Liver (tissue), 9 donors: Measurements from ENCODE around the gene SLC35B1. TPM values are rescaled to one million over a fixed set of nuclear protein-coding genes. Genes with fewer than 3 reads are reported as not detected.

ENCODE experiments used
- DNase-seq: peaks from one replicate; pipeline ENCODE4 v3.0.0-alpha.2; 2017; ENCODE audit warnings: low spot score
- H3K27ac ChIP-seq, 2 donors: one replicate each; pipeline ENCODE4 v1.7.0; 2013; ENCODE audit warnings: inconsistent platforms in 2 of 2, low read length in 2 of 2, control low read depth in 1 of 2, low read depth in 1 of 2, mild to moderate bottlenecking in 1 of 2
- H3K27me3 ChIP-seq, 4 donors: one replicate each; pipeline versions ENCODE4 v1.6.1 to v1.7.0; 2013; ENCODE audit warnings: low read length in 3 of 4, inconsistent platforms in 1 of 4, mild to moderate bottlenecking in 1 of 4, moderate library complexity in 1 of 4; ENCODE audit not compliant: control insufficient read depth in 4 of 4, insufficient read depth in 4 of 4
- H3K36me3 ChIP-seq, 4 donors: one replicate each; pipeline versions ENCODE4 v1.6.1 to v1.7.0; 2013; ENCODE audit warnings: low read length in 3 of 4, mild to moderate bottlenecking in 3 of 4, low read depth in 1 of 4, moderate library complexity in 1 of 4; ENCODE audit not compliant: control insufficient read depth in 4 of 4, insufficient read depth in 3 of 4
- H3K4me1 ChIP-seq, 4 donors: one replicate each; pipeline versions ENCODE4 v1.6.1 to v1.7.0; 2013; ENCODE audit warnings: low read length in 3 of 4, mild to moderate bottlenecking in 3 of 4, moderate library complexity in 1 of 4; ENCODE audit not compliant: control insufficient read depth in 4 of 4, insufficient read depth in 4 of 4
- H3K4me3 ChIP-seq, 3 donors: one replicate each; pipeline versions ENCODE4 v1.6.1 to v1.7.0; 2013; ENCODE audit warnings: low read length in 3 of 3, control low read depth in 1 of 3, low read depth in 1 of 3, mild to moderate bottlenecking in 1 of 3
- H3K9ac ChIP-seq, 2 donors: one replicate each; pipeline ENCODE4 v1.7.0; 2013; ENCODE audit warnings: low read length in 2 of 2, mild to moderate bottlenecking in 2 of 2, moderate library complexity in 2 of 2, control low read depth in 1 of 2, low read depth in 1 of 2
- H3K9me3 ChIP-seq, 4 donors: one replicate each; pipeline versions ENCODE4 v1.6.1 to v1.7.0; 2013; ENCODE audit warnings: low read length in 3 of 4; ENCODE audit not compliant: control insufficient read depth in 4 of 4
- CTCF ChIP-seq: fragments of 150-350 bp; IDR thresholded peaks from 2 replicates; pipeline ENCODE4 v1.5.1; 2017; ENCODE audit warnings: improper control_type of control experiment, low read depth, low read length; ENCODE audit not compliant: missing input control
- EGR1 ChIP-seq, 2 donors: IDR thresholded peaks; 2 replicates each; pipeline ENCODE4 v1.6.1; 2016 to 2018; ENCODE audit warnings: antibody characterized with exemption in 2 of 2, low read depth in 2 of 2
- HNF4A ChIP-seq, 2 donors: conservative IDR thresholded peaks; 2 replicates each; pipeline ENCODE4 v1.6.1; 2016; ENCODE audit warnings: antibody characterized with exemption in 2 of 2, mild to moderate bottlenecking in 2 of 2
- HNF4G ChIP-seq: IDR thresholded peaks from 2 replicates; pipeline ENCODE4 v1.6.1; 2016; ENCODE audit warnings: antibody characterized with exemption
- JUND ChIP-seq, 2 donors: IDR thresholded peaks; 2 replicates each; pipeline ENCODE4 v1.6.1; 2016; ENCODE audit warnings: antibody characterized with exemption in 2 of 2
- NR2F2 ChIP-seq: IDR thresholded peaks from 2 replicates; pipeline ENCODE4 v1.6.1; 2016; ENCODE audit warnings: antibody characterized with exemption
- RAD21 ChIP-seq, 2 donors: IDR thresholded peaks; 2 replicates each; pipeline ENCODE4 v1.6.1; 2016; ENCODE audit warnings: antibody characterized with exemption in 2 of 2, mild to moderate bottlenecking in 2 of 2
- RXRA ChIP-seq, 2 donors: IDR thresholded peaks; 2 replicates each; pipeline ENCODE4 v1.6.1; 2017 to 2018; ENCODE audit warnings: antibody characterized with exemption in 2 of 2, mild to moderate bottlenecking in 1 of 2
- SP1 ChIP-seq: IDR thresholded peaks from 2 replicates; pipeline ENCODE4 v1.6.1; 2018; ENCODE audit warnings: antibody characterized with exemption, mild to moderate bottlenecking
- TAF1 ChIP-seq: conservative IDR thresholded peaks from 2 replicates; pipeline ENCODE4 v1.6.1; 2016; ENCODE audit warnings: antibody characterized with exemption, mild to moderate bottlenecking
- YY1 ChIP-seq: IDR thresholded peaks from 2 replicates; pipeline ENCODE4 v1.6.1; 2016; ENCODE audit warnings: antibody characterized with exemption, mild to moderate bottlenecking
- whole genome bisulfite sequencing: extraction: QIAGEN DNeasy Blood & Tissue Kit; methylation state at CpG from one replicate; pipeline ENCODE4 v1.1.7; 2013; 5-methylcytosine and 5-hydroxymethylcytosine counted together
- polyA plus RNA-seq, 2 donors: library from polyadenylated mRNA; stranded (reverse) in 1 of 2; unstranded in 1 of 2; fragments of 200-250 nt in 1 of 2; fragments of >200 nt in 1 of 2; fragmentation: Nextera tagmentation in 1 of 2; extraction: Ambion mirVana in 1 of 2; gene quantifications; one replicate each; pipeline versions ENCODE4 v1.2.1 to v1.2.3, GENCODE V29; 2013 to 2015
- total RNA-seq, 2 donors: library from RNA; depleted of rRNA; stranded (reverse); fragments of >200 nt; gene quantifications; one replicate each; pipeline ENCODE4 v1.2.3, GENCODE V29; 2014
- TF ChIP-seq, protein P1 (sequence below): IDR thresholded peaks from 2 replicates; pipeline ENCODE4 v1.6.1; 2016; ENCODE audit warnings: antibody characterized with exemption, mild to moderate bottlenecking
- TF ChIP-seq, protein P2 (sequence below): IDR thresholded peaks from 2 replicates; pipeline ENCODE4 v1.6.1; 2016; ENCODE audit warnings: antibody characterized with exemption
- donor health status: healthy.
- donor health status: healthy.
- donor health status: healthy.
- donor health status: healthy.
- donor health status: healthy.

Gene SLC35B1
- total and polyA plus RNA-seq, 4 donors, result 29.8 to 90.1 (median 76.8) TPM

DNA sequence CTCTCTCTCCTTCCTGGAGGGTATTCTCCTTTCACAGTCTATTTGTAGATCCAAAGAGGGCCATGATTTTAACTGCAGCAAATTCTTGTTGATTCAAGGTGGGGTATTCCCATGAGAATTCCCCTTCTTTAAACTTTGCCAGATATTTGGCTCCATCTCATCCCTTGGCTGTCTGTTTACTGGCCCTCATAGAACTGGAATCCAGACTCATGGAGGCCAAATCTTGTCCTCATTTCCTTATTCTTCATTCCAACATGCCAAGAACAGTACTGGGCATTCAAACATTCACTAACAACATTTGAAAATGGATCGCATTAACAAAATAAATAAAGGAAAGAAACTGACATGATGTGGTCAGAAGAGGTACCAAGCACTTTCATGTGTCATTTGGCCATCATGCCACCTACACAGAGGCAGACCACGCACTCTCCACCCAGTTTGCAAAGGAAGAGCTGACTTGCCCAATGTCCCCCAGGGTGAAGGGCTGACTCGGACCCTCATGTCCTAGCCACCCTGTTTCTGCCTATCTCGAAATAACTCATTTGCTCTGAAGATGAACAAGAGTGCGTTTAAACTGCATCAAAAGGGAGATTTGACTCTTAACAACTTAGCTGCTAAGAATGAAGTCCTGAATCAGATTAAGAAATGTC is 23.1 kb upstream of the SLC35B1 start:
- H3K9ac ChIP-seq, result no peak overlapping the region
- no peak overlapping the region for H3K4me3 ChIP-seq
- peaks cover 2 to 17% (median 15%) of the 10 kb centered on the region in 4 donors for H3K4me1 ChIP-seq
- peak overlapping the region; percentile 33 to 63 for H3K27ac ChIP-seq
- H3K27me3 ChIP-seq, result no peaks in the 10 kb centered on the region
- no peak for DNase-seq
- 89% methylated on average over 5 of the region's 5 CpGs for WGBS
- no peaks in the 10 kb centered on the region for H3K36me3 ChIP-seq
- TF ChIP-seq, protein P1, sequence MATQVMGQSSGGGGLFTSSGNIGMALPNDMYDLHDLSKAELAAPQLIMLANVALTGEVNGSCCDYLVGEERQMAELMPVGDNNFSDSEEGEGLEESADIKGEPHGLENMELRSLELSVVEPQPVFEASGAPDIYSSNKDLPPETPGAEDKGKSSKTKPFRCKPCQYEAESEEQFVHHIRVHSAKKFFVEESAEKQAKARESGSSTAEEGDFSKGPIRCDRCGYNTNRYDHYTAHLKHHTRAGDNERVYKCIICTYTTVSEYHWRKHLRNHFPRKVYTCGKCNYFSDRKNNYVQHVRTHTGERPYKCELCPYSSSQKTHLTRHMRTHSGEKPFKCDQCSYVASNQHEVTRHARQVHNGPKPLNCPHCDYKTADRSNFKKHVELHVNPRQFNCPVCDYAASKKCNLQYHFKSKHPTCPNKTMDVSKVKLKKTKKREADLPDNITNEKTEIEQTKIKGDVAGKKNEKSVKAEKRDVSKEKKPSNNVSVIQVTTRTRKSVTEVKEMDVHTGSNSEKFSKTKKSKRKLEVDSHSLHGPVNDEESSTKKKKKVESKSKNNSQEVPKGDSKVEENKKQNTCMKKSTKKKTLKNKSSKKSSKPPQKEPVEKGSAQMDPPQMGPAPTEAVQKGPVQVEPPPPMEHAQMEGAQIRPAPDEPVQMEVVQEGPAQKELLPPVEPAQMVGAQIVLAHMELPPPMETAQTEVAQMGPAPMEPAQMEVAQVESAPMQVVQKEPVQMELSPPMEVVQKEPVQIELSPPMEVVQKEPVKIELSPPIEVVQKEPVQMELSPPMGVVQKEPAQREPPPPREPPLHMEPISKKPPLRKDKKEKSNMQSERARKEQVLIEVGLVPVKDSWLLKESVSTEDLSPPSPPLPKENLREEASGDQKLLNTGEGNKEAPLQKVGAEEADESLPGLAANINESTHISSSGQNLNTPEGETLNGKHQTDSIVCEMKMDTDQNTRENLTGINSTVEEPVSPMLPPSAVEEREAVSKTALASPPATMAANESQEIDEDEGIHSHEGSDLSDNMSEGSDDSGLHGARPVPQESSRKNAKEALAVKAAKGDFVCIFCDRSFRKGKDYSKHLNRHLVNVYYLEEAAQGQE, result no peak
- TF ChIP-seq RXRA (IDR thresholded peaks at IDR 0.05), result no peak
- TF ChIP-seq TAF1, result no peak
- TF ChIP-seq SP1, result no peak
- no peak for TF ChIP-seq HNF4G
- TF ChIP-seq NR2F2, result no peak
- TF ChIP-seq, protein P2, sequence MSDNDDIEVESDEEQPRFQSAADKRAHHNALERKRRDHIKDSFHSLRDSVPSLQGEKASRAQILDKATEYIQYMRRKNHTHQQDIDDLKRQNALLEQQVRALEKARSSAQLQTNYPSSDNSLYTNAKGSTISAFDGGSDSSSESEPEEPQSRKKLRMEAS, result no peak
- no peak for TF ChIP-seq RAD21 (IDR thresholded peaks at IDR 0.05)
- TF ChIP-seq JUND (IDR thresholded peaks at IDR 0.05), result no peak
- TF ChIP-seq HNF4A (conservative IDR thresholded peaks at IDR 0.05), result no peak
- TF ChIP-seq CTCF, result no peak
- no peaks in the 10 kb centered on the region for H3K9me3 ChIP-seq

DNA sequence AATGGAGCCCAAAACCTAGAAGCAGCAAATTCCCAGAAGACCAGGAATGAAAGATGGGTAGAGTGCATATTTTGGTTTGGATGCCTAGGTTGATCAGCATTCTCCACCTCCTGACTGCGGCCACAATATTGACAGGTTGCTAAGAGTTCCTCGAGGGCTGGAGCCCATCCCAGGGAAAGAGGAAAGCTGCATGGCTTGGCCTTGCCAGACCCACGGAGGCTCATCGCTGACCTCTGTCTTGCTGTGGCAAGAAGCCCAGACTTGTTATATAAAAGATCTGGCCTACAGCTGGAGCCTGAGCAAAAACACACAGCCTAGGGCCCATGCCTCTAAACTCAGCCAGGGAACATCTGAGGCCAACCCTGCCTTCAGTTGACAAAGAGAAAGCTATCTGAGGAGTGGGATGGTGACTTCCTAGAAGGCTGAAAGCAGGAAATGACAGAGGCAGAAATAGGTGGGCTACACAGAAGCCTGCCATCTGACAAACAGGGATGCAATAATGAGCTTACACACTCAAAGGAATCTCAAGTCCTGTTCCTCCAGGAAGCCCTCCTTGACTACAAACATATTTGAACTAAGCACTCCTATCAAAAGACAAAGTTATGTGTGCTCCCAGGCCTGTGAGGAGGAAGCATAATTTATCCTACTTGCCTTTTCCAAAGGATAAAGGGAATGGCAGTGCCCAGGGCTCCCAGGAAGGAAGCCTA is 22.5 kb upstream of the SLC35B1 start:
- peaks cover 2 to 17% (median 15%) of the 10 kb centered on the region in 4 donors for H3K4me1 ChIP-seq
- no peaks in the 10 kb centered on the region for H3K9me3 ChIP-seq
- 27% methylated on average over 4 of the region's 4 CpGs for WGBS
- TF ChIP-seq HNF4A (conservative IDR thresholded peaks at IDR 0.05) (peak; percentile 51 to 59), RXRA (IDR thresholded peaks at IDR 0.05) (peak; percentile 81 to 84), NR2F2 (peak; percentile 97), YY1 (peak; percentile 64), RAD21 (IDR thresholded peaks at IDR 0.05) (peak; percentile 41 to 58), SP1 (peak; percentile 69), EGR1 (IDR thresholded peaks at IDR 0.05; ENCODE audit: low read depth in 2 of 2) (no peak)
- TF ChIP-seq, protein P2, result no peak
- H3K27me3 ChIP-seq, result no peaks in the 10 kb centered on the region
- H3K9ac ChIP-seq, result no peak overlapping the region
- DNase-seq, result no peak
- H3K36me3 ChIP-seq, result peaks cover 0 to 2% (median 0%) of the 10 kb centered on the region in 4 donors
- H3K4me3 ChIP-seq, result no peak overlapping the region
- peak overlapping the region; percentile 33 to 63 for H3K27ac ChIP-seq
